ENCODE data around the gene UBE2F. TPM values are rescaled to one million over a fixed set of nuclear protein-coding genes. Genes with fewer than 3 reads are reported as not detected.

The UBE2F gene
- total and polyA plus RNA-seq, 9 of the 15 experiments (the other 6 are each of a cell fraction or from before 2014, with no cell fraction given), result 18.1 to 88.1 (median 53.0) TPM

GRCh38 chr2:238061315-238062202 lies 94.7 kb downstream of the UBE2F start (continued):
- TF ChIP-seq ZBTB2 (IDR thresholded peaks at IDR 0.05), result no peak
- peak; percentile 28; the same call in 1 of the 2 replicates for TF ChIP-seq GABPB1 (CRISPR knock-in tag; IDR thresholded peaks at IDR 0.05)
- TF ChIP-seq HMGN3 (IDR thresholded peaks at IDR 0.05; ENCODE audit: borderline replicate concordance, extremely low read depth, insufficient read length, low read depth, low read length), result no peak
- no peak for TF ChIP-seq ELF1 (tag; IDR thresholded peaks at IDR 0.05)
- no peak for TF ChIP-seq ELF4 (CRISPR knock-in tag; IDR thresholded peaks at IDR 0.05)
- TF ChIP-seq GTF2F1 (IDR thresholded peaks at IDR 0.05; ENCODE audit: low read depth, low read length), result no peak
- 0 out of 2 replicates have a peak, but pooled peaks have one; percentile 22 for TF ChIP-seq NKRF (IDR thresholded peaks at IDR 0.05; ENCODE audit: borderline replicate concordance)
- no peak for TF ChIP-seq ZNF766 (CRISPR knock-in tag; conservative IDR thresholded peaks at IDR 0.05)
- TF ChIP-seq PHF21A (IDR thresholded peaks at IDR 0.05; ENCODE audit: borderline replicate concordance, low read depth), result no peak
- TF ChIP-seq ZC3H11A (IDR thresholded peaks at IDR 0.05; ENCODE audit: low read depth, low read length), result no peak
- no peak for TF ChIP-seq DDX20 (tag; IDR thresholded peaks at IDR 0.05; ENCODE audit: low read depth)
- TF ChIP-seq PATZ1 (CRISPR knock-in tag; IDR thresholded peaks at IDR 0.05; ENCODE audit: borderline replicate concordance), result no peak
- TF ChIP-seq RCOR1 (IDR thresholded peaks at IDR 0.05; ENCODE audit: borderline replicate concordance in 1 of 2, low read depth in 2 of 2, low read length in 2 of 2), result no peak
- TF ChIP-seq KAT7 (CRISPR knock-in tag; IDR thresholded peaks at IDR 0.05; ENCODE audit: borderline replicate concordance), result no peak
- TF ChIP-seq ZNF445 (CRISPR knock-in tag; IDR thresholded peaks at IDR 0.05; ENCODE audit: low read depth), result no peak
- 0 out of 2 replicates have a peak, but pooled peaks have one; percentile 44 for TF ChIP-seq ZNF644 (tag; IDR thresholded peaks at IDR 0.05; ENCODE audit: low read depth)
- TF ChIP-seq ZNF449 (CRISPR knock-in tag; IDR thresholded peaks at IDR 0.05), result no peak

All from K562 (cell line).